ENCODE measurements around the gene ELF2.

DNA sequence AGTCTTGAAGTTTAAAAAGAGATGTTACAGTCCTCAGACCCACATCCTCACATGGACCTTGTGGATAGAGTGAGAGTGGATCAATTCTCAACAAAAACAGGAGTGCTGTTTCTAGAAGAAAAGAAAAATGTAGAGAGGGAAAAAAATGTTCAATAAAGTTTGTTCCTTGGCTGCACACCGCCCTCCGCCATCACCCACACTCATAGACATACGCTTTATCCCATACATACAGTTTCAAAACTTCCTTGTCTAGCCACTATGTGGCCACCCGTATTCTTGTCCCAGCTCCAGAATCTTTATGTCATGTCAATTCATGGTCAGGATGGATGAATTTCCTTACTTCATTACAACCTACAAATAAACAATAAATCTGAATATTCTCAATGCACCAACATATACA lies 23.5 kb upstream of the ELF2 start:
- TF ChIP-seq BACH2 (CRISPR knock-in tag; IDR thresholded peaks at IDR 0.05; ENCODE audit: borderline replicate concordance) (no peak), ISL1 (CRISPR knock-in tag; IDR thresholded peaks at IDR 0.05) (no peak), ZFP3 (CRISPR knock-in tag; IDR thresholded peaks at IDR 0.05) (no peak), PATZ1 (CRISPR knock-in tag; IDR thresholded peaks at IDR 0.05; ENCODE audit: borderline replicate concordance) (no peak), ZNF565 (CRISPR knock-in tag; conservative IDR thresholded peaks at IDR 0.05; ENCODE audit: low read depth) (no peak), ZFP30 (CRISPR knock-in tag; IDR thresholded peaks at IDR 0.05) (no peak), CSRNP3 (CRISPR knock-in tag; IDR thresholded peaks at IDR 0.05) (no peak), PPARA (CRISPR knock-in tag; IDR thresholded peaks at IDR 0.05; ENCODE audit: borderline replicate concordance) (no peak), ZC3H10 (CRISPR knock-in tag; IDR thresholded peaks at IDR 0.05) (no peak)
